Activated CD4-positive, CD25-positive, alpha-beta regulatory T cell (primary cell): ENCODE measurements around the gene BTBD17.
A peak's percentile ranks its signal among the peaks of the same experiment; 100 is the strongest.

Experiments used
- DNase-seq, 4 experiments: peaks; one replicate each; lab custom pipeline; 2025; lab: John Stamatoyannopoulos, UW

The BTBD17 gene

DNA sequence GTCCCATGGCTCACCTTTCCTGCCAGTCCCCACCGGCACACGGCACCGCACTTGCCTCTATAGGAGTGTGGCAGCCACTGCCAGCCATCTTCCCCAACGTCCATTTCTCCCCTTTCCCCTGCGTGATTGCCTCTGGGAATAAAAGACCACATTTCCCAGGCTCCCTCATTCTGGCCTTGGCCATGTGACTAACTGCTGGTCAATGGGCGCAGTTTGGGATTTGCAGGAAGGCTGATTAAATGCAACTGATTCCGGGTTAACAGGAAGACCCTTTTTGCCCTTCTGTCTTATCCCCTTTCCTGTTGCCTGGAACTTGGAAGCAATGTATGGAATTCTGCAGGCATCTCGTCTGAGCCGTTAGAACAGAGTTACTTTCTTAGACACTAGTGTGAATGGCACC, 3.0 kb downstream of the BTBD17 start:
- DNase-seq, result no peak

DNA sequence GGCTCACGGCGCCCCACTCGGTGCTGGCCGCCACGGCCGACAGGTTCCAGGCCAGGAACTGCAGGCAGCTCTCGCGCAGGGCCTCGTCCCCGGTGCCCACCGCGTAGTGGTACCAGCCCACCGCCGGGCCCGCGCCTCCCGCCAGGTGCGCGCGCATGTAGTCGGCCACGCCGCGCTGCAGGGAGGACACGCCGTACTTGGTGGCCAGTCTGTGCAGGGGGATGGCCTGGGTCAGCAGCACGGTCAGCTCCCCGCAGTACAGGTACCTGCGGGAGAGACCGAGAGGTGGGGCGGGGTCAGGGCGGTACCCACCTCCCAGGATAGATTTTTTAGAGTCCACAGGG, 4.2 kb downstream of the BTBD17 start:
- no peak for DNase-seq

DNA sequence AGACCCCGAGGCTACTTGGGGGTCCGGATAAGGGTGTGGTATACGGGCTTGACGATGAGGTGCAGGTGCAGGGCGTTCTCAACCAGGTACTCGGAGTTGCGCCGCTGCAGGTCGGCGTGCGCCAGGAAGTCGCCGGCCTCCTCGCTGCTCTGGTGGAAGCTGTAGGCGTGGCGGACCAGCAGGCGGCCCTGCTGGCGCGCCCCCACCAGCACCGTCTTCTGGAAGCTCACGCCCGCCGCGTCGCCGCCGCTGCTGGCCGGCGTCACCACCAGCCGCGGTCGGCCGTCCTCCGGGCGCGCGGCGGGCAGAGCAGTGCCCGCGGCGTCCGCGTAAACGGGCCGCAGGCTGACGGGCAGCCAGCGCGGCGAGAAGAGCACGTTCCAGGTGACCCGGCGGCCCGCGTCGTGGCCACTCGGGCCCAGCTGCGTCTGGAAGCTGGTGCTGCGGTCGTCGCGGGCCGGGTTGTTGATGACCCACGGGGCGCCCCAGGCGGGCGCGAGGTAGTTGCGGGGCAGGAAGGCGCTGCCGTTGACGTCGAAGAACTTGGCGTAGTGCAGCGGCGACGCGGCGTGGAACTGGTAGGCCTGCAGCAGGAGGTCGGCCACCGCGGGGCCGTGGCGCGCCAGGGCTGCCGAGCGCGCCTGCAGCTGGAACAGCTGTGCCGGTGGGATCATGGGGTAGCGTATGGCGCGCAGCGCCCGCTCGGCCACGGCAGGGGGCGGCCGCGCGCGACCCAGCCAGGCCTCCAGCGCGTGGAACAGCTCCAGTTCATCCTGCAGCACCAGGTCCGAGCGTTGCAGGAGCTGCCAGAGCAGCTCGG, 4.8 kb downstream of the BTBD17 start:
- no peak for DNase-seq

DNA sequence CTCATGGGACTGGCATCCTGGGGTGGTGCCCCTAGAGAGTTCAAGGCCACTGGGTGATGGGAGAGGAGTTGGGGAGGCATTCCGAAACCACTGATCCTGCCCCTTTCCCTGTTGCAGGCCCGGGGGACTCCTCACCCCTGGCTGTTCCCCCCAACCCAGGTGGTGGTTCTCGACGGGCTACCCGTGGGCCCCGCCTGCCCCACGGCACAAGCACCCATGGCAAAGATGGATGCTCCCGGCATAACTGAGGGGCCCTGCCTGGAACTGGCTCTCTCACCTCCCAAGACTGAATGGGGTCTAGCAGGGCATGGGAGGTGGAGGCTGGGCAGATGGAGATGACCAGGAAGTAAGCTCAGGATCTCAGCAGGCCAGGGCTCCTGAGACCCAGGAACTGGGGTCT, 6.6 kb downstream of the BTBD17 start:
- DNase-seq, result no peak

DNA sequence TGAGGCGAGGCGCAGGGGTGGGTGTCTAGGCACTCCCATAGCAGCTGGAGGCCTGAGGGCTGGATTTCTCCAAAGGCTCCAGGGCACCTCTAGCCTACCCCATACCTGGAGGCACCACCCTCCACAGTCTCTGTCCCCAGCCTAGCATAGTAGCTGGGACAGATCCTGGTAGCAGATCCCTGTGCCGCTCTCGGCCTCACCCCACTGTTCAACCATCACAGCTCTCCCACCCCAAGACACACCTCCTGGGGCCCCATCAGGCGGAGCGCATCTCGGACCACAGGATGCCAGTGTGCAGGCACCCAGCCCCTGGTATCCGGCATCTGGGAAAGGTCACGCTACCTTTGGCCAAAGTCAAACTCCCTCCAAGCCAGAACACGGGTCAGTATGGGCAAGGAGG, 7.1 kb downstream of the BTBD17 start:
- no peak for DNase-seq

DNA sequence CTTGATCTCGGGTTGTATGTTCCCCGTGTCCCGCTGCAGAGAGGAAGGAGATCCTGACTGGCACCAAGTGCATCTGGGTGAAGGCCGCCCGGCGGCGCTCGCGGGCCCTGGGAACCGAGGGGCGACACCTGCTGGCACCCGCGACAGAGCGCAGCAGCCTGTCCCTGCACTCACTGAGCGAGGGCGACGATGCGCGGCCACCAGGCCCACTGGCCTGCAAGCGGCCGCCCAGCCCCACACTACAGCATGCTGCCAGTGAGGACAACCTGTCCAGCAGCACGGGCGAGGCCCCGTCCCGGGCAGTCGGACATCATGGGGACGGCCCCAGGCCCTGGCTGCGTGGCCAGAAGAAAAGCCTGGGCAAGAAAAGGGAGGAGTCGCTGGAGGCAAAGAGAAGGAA, 7.5 kb downstream of the BTBD17 start:
- DNase-seq, result peak in 3 of 4 experiments; percentile 9 to 30 (median 19)

DNA sequence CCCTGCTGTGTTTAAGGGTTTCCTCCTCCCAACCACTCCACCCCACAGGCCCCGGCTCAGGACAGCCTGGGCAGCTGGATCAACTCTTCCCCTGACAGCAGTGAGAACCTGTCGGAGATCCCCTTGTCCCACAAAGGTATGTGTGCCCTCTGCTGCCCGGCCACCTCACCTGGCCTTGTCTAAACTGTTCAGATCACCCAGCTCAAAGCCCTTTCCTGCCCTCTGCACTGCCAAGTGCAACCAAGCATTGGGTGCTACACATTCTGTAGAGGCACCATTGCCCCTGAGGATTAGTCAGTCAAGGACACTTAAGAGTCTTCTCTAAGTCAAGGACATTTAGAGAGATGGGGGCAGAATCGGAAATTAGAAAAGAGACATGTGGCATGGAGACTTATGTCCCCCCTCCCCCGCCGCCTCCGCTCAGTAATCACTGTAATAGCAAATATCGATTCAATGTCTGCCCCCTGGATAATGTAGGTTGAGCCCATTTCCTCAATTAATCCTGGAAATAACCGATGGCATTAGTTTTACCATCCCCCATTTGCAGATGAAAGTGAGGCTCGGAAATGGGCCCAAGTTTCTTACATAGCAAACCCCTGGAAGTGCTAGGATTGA, 8.1 kb downstream of the BTBD17 start:
- DNase-seq, result no peak

DNA sequence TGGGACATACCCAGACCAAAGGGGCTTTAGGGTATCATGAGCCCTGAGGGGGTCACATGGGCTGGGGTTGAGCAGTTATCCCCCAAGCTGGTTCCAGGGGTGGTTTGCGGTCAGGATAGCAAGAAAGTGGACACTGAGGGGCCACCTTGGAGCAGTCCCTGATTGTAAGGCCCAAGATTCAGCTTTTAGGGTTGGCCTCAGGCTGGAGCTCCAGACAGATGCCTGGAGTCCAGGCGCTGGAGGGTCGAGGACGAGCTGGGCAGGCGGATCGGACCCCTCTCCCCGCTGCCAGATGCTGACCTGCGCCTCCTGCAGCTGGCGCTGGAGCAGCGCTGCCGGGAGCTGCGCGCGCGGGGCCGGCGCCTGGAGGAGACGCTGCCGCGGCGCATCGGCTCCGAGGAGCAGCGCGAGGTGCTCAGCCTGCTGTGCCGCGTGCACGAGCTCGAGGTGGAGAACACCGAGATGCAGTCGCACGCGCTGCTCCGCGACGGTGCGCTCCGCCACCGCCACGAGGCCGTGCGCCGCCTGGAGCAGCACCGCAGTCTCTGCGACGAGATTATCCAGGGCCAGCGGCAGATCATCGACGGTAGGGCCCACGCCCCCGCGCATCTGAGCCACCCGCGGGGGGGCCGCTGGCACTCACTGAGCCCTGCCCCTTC, 10.0 kb downstream of the BTBD17 start:
- DNase-seq, result no peak

DNA sequence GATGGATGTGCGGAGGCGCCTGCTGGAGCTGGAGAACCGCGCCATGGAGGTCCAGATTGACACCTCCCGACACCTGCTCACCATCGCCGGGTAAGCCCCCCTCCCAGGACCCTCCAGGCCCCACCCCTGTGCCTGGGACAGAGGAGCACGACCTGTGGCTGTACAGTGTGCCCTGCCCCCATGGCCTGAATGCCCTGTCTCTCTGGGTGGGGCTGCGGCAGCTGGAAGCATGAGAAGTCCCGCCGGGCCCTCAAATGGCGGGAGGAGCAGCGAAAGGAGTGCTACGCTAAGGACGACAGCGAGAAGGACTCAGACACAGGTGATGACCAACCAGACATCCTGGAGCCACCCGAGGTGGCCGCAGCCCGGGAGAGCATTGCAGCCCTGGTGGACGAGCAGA, 11.2 kb downstream of the BTBD17 start:
- DNase-seq, result no peak

DNA sequence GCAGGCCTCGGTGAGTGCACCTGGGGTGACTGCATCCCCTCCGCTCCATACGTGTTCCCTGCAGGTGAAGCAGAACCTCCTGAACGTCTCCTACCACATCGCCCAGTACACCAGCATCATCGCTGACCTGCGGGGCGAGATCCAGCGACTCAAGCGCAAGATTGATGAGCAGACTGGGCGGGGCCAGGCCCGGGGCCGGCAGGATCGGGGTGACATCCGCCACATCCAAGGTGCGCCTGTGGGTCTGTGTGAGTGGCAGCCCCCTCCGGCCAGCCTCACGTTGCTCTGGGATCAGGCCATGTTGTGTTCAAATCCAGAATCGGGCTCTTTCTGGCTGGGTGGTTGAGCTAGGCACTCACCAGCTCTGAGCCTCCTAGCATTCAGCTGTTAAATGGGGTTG, 12.5 kb downstream of the BTBD17 start:
- no peak for DNase-seq

DNA sequence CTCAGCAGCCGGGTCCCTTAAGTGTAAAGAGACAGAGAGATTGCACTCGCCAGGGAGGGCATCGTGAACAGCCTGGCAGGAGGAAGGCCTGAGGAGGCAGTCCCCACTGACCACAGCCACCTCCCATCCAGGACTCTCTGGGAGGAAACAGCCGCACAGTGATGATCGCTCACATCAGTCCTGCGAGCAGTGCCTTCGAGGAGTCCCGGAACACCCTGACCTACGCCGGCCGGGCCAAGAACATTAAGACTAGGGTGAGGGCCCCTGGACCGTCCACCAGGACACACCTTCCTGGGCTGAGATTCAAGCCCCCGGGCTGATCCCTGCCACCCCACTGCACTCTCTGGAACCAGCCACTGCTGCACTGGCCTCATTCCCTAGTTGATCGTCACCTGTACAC, 14.0 kb downstream of the BTBD17 start:
- DNase-seq, result no peak

DNA sequence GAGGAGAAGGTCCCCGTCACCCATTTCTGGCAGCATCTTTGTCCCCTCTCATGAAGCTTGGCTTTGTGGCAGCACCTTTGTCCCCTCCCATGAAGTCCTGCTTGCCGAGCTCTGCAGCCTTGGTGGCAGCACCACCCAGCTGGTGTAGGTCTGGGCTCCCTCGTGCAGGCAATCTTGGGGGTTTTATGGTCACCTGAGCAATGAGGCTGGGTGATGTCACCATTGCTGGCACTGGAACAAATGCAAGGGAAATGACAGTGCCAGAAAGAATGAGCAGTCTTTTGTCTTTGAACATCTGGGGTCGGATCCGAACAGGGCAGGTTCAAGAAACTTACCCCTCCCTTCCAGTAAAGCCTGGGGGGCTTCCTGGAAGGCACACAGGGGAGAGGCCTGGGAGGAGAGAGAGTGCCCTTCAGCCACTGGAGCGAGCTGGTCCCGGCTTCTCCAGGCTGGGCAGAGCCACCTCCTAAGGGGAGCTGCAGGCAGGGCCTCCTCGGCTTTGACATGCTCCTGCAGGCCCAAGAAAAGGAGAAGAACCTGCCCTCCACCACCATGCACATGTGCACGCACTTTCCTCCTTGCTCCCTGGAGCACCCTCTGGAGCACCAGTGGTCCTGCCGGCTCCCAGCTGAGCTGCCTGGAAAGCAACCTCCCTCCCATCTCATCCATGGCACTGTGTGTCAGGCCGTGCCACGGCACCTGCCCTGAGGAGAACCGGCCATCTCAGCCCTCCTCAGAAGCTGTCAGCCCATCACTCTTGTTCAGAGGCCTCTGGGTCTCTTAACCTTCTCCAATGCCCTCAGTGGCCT, 16.0 kb downstream of the BTBD17 start:
- DNase-seq, result no peak

DNA sequence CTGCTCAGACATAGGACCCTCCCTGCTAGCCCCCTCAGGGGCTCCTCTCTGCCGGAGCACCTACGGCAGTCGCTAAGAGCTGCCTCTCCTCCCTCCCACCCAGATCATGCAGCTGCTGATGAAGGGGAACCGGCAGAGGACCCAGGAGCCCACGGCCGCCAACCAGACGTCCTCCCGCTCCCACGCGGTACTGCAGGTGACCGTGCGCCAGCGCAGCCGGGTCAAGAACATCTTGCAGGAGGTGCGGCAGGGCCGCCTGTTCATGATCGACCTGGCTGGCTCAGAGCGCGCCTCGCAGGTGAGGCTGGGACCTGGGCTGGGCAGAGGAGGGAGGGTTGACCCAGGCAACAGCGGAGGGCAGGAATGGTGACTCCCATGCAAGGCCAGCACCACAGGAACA, 17.0 kb downstream of the BTBD17 start:
- DNase-seq, result no peak

DNA sequence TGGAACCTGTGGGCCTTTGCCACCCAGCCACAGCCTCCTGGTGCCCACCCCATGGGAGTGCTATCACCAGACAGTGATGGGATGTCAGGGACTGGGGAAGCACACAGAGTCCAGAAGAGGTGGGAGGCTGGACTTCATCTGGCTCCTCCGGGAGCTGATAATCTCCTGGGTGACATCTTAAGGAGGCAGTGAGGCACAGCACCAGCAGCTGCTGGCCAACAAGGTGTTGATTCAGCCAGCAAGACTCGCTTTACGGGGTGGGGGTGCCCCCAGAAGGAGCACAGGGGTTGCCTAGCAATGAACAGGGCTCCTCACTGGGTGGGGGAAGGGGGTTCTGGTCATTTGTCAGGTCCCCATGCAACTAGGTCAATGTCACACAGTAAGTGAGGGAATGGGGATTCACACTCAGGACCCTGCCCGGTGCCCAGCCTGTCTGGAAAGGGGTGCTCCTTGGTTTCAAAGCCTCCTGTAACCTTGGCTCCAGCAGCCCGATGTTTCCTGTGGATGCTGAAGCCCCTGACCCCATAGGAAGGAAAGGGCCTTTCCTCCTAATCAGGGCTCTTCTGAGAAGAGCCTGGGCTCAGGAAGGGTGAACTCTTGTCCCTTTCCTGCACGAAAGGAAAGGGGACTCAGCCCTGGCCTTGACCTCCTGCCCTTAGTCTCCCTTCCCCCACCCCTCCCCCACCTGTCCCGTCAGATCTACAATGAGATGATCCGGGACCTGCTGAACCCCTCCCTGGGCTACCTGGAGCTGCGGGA, 18.0 kb downstream of the BTBD17 start:
- DNase-seq, result no peak

DNA sequence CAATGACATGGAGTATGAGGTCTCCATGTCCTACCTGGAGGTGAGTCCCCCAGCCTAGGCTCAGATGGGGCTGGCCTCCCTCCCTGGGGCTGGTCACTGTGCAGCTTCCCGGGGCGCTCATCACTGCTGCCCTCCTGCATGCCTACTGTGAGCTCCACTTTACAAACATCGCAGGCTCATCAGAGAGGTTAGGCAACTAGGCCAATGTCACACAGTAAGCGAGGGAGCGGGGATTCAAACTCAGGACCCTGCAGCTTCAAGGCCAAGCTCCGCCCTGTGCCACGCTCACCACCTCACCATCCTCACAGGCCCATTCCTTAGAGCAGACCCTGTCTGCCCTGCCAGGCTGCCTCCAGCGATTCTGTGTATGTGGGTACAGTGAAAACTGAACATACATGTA, 18.5 kb downstream of the BTBD17 start:
- DNase-seq, result no peak

DNA sequence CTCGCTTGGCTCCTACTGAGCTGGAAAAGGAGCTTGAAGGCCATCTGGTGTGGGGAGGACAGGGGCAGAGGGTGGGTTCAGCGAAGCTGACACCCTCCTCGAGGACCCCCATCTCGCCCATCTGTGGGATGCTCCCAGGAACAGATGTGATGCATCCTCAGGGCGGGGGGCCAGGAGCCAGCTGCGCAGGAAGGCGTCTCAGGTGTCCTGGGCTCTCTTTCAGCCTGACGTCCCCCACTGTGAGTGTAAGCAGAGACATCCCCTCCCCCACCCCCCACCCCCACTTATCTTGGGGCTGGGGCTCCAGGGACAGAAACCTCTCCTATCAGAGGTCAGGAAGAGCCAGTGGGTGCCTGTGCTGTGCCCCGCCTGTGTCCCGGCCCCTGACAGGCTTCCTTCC, 19.4 kb downstream of the BTBD17 start:
- no peak for DNase-seq

DNA sequence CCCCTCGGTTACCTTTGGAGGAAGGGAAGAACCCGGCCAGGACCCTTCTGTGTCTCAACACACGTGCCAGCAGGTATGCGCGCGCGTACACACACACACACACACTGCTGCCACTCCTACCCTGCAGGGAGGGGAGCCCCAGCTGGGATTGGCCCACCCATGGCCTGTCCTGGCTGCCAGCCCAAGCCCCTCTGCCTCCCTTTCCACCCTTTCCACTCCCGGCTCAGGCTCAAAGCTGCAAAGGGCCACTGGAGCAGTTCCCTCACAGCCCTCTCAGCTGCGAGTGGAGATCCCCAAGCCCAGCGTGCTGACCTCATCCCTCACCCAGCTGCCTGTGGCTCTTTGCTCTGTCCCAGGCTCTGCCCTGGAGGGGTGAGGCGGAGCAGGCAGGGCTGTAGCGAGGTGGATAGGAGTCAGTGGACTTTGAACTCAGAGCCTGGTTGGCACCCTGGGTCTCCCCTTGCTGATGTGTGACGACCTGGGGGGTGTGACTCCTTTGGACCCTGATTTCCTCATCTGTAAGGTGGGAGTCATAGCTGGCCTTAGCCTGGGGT, 21.1 kb downstream of the BTBD17 start:
- DNase-seq, result no peak

DNA sequence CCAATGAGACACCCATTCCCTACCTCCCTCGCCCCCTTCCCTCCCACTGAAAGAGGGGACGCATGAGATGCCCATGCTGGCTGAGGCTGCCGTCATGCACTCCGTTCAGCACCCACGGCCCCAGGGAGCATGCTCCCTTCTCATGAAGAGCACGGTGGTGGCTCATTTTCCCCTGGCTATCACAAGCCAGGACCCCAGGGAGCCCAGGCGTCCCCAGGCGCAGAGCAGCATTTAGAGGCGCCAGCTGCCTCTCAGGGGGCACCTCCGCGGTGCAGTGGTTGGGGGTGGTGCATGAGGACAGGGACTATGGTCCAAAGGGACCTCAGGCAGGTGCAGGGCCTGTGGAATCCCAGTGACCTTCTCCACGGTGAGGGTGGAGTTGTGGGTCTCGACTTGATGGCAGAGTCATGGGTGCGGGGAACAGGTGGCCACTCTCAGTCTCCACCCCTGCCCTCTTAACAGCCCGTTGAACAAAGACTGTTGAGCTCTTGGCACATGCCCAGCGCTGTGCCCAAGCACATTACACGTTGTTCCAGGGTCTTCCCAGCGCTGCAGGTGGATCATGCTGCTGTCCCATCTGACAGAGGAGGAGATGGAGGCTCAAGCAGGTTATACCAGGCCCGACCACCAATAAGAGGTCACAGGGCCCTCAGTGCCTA, 22.0 kb downstream of the BTBD17 start:
- no peak for DNase-seq

DNA sequence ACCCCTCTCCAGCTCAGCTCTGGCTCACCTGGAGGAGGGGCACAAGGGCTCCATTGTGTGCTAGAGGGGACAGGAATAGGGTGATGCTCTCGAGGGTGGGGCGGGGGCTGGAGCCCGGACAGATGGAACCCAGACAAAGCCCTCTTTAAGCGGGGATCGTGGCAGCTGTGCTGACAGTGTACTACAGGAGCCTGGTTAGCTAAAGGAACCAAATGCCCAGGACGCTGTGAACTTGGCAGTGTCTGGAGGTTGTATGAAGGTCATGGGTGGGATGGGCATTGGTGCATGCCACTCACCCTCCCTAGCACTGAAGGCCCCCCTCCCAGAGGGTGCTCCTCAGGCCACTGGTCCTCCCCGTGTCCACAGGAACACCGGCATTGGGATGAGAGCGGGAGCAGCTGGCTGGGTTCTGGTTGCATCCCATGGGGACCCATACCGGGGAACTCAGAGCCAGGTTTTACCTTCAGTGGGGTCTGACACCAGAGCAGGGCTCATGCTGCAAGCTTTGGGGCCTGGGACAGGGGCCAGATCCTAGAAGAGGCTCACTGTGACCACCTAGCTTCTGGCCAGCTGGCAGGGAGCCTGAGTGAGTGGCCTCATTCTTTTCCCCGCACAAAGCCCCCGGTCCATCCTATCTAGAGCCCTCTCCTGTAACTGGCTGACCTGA, 23.7 kb downstream of the BTBD17 start:
- DNase-seq, result no peak

DNA sequence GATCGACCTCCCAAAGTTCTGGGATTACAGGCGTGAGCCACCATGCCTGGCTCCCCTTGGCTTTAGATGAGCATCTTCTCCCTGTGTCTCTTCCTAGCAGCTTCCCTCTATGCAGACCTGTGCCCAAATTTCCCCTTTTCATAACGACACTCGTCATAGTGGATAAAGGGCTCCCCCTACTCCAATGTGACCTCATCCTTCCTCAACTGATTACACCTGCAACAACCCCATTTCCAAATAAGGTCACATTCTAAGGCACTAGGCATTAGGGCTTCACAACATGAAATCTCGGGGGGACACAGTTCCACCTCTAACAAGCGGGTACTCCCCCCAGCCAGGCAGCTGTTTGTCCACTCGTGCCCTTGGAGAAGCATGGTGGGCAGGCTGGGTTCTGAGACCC, 25.4 kb downstream of the BTBD17 start:
- DNase-seq, result no peak
